T-cell (primary cell): ENCODE measurements around the gene CTNS. TPM values are rescaled to one million over a fixed set of nuclear protein-coding genes. Genes with fewer than 3 reads are reported as not detected.

ENCODE experiments used
- ATAC-seq, 4 experiments: fragments of 200-7000 bp in 3 of 4; fragments of 150-1000 bp in 1 of 4; cut with Tn5 transposase; replicated peaks in 1 of 4; 1 replicate in 3 of 4; 2 replicates in 1 of 4; pipeline ENCODE4 v1.10.0; 2021; ENCODE audit warnings: moderate library complexity in 3 of 4, mild to moderate bottlenecking in 2 of 4, moderate number of reproducible peaks in 1 of 4
- CTCF ChIA-PET, 2 donors: fragments of 300-600 bp; sonication (Branson Sonifier 250); formaldehyde crosslinking; loops; one replicate each; lab custom pipeline; 2022; ENCODE audit warnings: antibody characterized with exemption in 2 of 2; lab: Charles Lee
- POLR2A ChIA-PET, 2 donors: fragments of 300-600 bp; sonication (Branson Sonifier 250); formaldehyde crosslinking; loops; one replicate each; lab custom pipeline; 2022; ENCODE audit warnings: antibody characterized with exemption in 2 of 2; lab: Charles Lee
- DNase-seq, 35 experiments: peaks; one replicate each; pipeline versions ENCODE4 v3.0.0 to v3.0.0-alpha.2; 2013 to 2023
- H3K27ac ChIP-seq: one replicate; pipeline ENCODE4 v1.5.1; 2013; ENCODE audit warnings: low read length
- H3K27me3 ChIP-seq, 2 experiments: replicated peaks in 1 of 2; 1 replicate in 1 of 2; 2 replicates in 1 of 2; pipeline versions ENCODE4 v1.6.1 to v1.7.0; 2013; ENCODE audit warnings: low read length in 1 of 2, mixed read lengths in 1 of 2; ENCODE audit not compliant: control insufficient read depth in 2 of 2, insufficient read depth in 2 of 2; ENCODE audit errors: extremely low read depth in 1 of 2
- H3K36me3 ChIP-seq, 2 donors: 1 replicate in 1 of 2; 2 replicates in 1 of 2; pipeline versions ENCODE4 v1.6.1 to v1.7.0; 2013; ENCODE audit warnings: low read length in 1 of 2; ENCODE audit not compliant: control insufficient read depth in 2 of 2, insufficient read depth in 1 of 2; ENCODE audit errors: extremely low read depth in 1 of 2
- H3K4me1 ChIP-seq, 2 experiments: 1 replicate in 1 of 2; 2 replicates in 1 of 2; pipeline versions ENCODE4 v1.6.1 to v1.7.0; 2013; ENCODE audit warnings: low read length in 2 of 2, mixed read lengths in 1 of 2; ENCODE audit not compliant: insufficient read depth in 2 of 2, control insufficient read depth in 1 of 2; ENCODE audit errors: extremely low read depth in 1 of 2
- H3K4me3 ChIP-seq, 2 donors: 1 replicate in 1 of 2; 2 replicates in 1 of 2; pipeline versions ENCODE4 v1.5.1 to v1.7.0; 2013; ENCODE audit warnings: mild to moderate bottlenecking in 2 of 2, low read length in 1 of 2, moderate library complexity in 1 of 2; ENCODE audit not compliant: control insufficient read depth in 1 of 2; ENCODE audit errors: extremely low read depth in 1 of 2
- H3K9me3 ChIP-seq: 2 replicates; pipeline ENCODE4 v1.7.0; 2013
- H3K27ac Mint-ChIP-seq, 2 donors: one replicate each; pipeline ENCODE4 v1.8.0; 2020 to 2021; ENCODE audit warnings: mild to moderate bottlenecking in 2 of 2, mixed read lengths in 2 of 2
- H3K27me3 Mint-ChIP-seq, 2 donors: one replicate each; pipeline ENCODE4 v1.8.0; 2021 to 2022; ENCODE audit warnings: mixed read lengths in 2 of 2
- H3K36me3 Mint-ChIP-seq: one replicate; pipeline ENCODE4 v1.8.0; 2021; ENCODE audit warnings: mixed read lengths
- H3K4me1 Mint-ChIP-seq, 3 donors: one replicate each; pipeline ENCODE4 v1.8.0; 2020 to 2022; ENCODE audit warnings: mixed read lengths in 3 of 3, mild to moderate bottlenecking in 1 of 3
- H3K4me3 Mint-ChIP-seq, 3 donors: one replicate each; pipeline ENCODE4 v1.8.0; 2020 to 2022; ENCODE audit warnings: mild to moderate bottlenecking in 3 of 3, mixed read lengths in 3 of 3, moderate library complexity in 3 of 3
- H3K9me3 Mint-ChIP-seq, 3 donors: one replicate each; pipeline ENCODE4 v1.8.0; 2020 to 2022; ENCODE audit warnings: mixed read lengths in 3 of 3
- WGBS: methylation state at CpG from one replicate; pipeline ENCODE4 v1.1.5; 2013; ENCODE audit warnings: missing lambda C conversion rate; ENCODE audit not compliant: insufficient coverage; 5-methylcytosine and 5-hydroxymethylcytosine counted together
- total RNA-seq, 35 experiments: library from RNA in 6 of 35; stranded (reverse) in 6 of 35; fragments of 120-200 nt in 1 of 35; gene quantifications; one replicate each; pipeline versions ENCODE4 v1.2.1 to v1.2.4 and lab custom pipeline; 2013 to 2026

The CTNS gene
- total RNA-seq, 5 donors from 2014 or later (not counting 1 experiment from before 2014, with no cell fraction given), result 7.1 to 15.9 (median 11.4) TPM

DNA sequence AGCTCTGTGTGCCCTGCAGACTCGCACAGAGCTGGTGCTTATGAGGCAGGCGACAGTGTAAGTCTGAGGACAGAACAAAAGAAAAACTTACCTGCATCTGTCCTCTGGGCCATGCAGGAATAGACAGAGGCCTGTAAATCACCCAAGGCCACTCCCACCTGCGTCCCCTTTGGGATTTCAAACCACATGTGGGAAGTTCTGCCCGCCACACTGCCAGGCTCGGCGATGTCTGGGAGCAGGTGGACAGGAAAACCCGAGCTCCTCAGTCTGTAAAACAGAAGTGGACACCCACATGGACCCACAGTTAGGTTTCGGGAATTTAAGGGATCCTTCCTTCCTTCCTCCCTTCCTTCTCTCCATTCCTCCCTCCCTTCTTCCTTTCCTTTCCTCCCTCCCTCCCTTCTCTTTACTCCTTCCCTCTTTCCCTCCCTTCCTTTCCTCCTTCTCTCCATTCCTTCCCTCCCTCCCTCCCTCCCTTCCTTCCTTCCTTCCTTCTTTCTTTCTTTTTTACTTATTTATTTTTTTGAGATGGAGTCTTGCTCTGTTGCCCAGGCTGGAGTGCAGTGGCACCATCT, 15.3 kb upstream of the CTNS start:
- H3K27me3 Mint-ChIP-seq, result no peaks in the 10 kb centered on the region
- H3K4me1 ChIP-seq, result no peaks in the 10 kb centered on the region
- H3K4me1 Mint-ChIP-seq, result no peaks in the 10 kb centered on the region
- H3K36me3 Mint-ChIP-seq, result peaks cover 57% of the 10 kb centered on the region
- no peak for DNase-seq
- H3K4me3 Mint-ChIP-seq, result no peak overlapping the region
- POLR2A ChIA-PET, result no interaction called here
- H3K9me3 Mint-ChIP-seq, result peaks cover 0 to 6% (median 5%) of the 10 kb centered on the region in 3 donors
- H3K9me3 ChIP-seq, result no peaks in the 10 kb centered on the region
- H3K27me3 ChIP-seq, result no peaks in the 10 kb centered on the region
- H3K4me3 ChIP-seq, result no peak overlapping the region
- H3K36me3 ChIP-seq, result peaks cover 15 to 48% of the 10 kb centered on the region in 2 donors
- no peak overlapping the region for H3K27ac ChIP-seq
- CTCF ChIA-PET, result no interaction called here
- WGBS, result 92% methylated on average over 5 of the region's 8 CpGs
- ATAC-seq, result no peak
- H3K27ac Mint-ChIP-seq, result no peak overlapping the region

DNA sequence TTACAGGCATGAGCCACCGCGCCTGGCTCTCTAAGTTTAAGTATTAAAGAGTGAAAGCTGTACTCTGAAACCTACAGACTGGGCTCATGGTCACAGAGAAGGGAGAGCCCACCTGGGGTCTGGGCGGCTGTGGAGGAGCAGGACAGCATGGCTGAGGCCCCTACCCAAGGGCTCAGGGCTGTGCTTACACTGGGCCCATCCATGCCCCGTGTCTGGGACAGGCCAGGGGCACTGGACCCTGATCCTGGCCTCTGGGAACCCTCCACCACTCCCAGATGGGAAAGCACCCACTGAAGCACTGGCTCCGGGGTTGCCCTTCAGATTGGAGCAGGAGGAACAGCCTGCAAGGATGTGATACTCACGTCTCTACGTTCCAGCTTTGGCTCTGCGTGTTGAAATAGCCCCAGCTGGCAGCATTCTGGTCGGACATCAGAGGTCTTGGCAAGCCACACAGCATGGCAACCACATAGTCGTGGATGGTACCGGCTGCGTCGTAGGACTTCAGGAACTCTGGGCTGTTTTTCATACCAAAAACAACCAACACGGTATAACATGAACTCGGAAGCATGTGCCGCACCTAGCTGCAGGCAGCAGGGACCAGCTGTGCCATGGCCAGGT, 13.5 kb upstream of the CTNS start:
- H3K4me3 ChIP-seq, result no peak overlapping the region
- peaks cover 50% of the 10 kb centered on the region for H3K36me3 Mint-ChIP-seq
- no peak for ATAC-seq
- H3K27me3 Mint-ChIP-seq, result no peaks in the 10 kb centered on the region
- DNase-seq, result no peak
- H3K36me3 ChIP-seq, result peaks cover 14 to 41% of the 10 kb centered on the region in 2 donors
- H3K27me3 ChIP-seq, result no peaks in the 10 kb centered on the region
- WGBS, result 100% methylated on average over 15 of the region's 16 CpGs
- H3K4me1 ChIP-seq, result no peaks in the 10 kb centered on the region
- no peak overlapping the region for H3K27ac ChIP-seq
- no peak overlapping the region for H3K4me3 Mint-ChIP-seq
- no peaks in the 10 kb centered on the region for H3K4me1 Mint-ChIP-seq
- ChIA-PET CTCF (no interaction called here), POLR2A (no interaction called here)
- no peaks in the 10 kb centered on the region for H3K9me3 Mint-ChIP-seq
- no peak overlapping the region for H3K27ac Mint-ChIP-seq
- no peaks in the 10 kb centered on the region for H3K9me3 ChIP-seq

DNA sequence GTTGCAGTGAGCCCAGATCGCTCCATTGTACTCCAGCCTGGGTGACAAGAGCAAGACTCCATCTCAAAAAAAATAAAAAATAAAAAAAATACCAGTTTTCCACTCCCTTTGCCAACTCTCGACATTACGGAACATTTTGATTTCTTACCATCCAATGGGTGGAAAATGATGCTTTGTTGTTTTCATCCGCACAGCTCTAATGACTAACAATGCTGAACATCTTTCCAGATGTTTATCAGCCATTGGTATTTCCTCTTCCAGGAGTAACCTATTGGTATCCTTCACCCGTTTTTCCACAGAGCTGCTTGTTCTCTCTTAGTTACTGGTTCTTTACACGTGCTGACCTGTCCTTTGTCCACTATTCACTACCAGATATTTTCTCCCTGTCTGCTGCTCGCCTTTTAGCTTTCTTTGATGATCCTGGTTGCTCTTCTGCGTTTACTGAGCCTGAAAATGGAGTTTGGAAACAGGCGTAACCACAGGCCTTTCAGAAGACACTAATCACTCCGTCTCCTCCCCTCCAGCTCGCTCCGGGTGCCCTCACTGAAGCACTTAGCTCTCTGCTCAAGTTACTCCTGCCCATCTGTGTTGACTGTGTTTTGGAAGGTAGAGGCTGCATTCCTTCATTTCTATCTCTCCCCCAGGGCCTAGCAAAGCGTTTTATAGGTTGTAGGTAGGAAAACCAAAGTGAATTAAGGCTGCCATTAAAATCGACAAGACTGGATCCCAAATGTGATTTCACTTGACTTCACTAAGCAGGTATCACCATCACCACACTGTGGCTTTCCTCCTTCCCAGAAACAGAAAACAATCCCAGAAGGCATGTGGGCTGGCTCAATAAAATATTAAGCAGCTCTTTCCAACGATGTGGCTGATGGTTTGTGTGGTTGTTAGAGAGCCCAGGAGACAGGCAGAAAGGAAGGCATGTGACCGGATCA, 9.5 kb upstream of the CTNS start:
- H3K27ac Mint-ChIP-seq, result no peak overlapping the region

DNA sequence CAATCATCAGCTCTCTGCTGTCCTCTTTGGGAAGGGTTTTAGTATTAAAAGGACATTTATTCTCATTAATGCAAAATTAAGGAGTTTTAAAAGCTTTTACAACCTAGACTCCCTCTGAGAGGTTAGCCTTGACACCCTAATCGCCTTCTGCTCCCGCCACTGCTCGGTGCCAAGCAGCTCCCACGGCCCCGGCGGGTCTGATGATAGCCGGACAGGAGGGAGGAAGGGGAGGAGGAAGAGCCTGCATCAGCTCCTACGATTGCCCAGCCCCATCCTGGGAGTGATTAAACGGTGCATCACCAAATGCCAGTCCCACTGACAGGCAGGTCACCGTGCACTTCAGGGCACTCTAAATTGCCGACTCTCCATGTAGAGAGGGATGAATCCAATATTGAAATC, 8.8 kb upstream of the CTNS start:
- Histone ChIP-seq H3K27me3 (no peaks in the 10 kb centered on the region), H3K4me3 (no peak overlapping the region), H3K27ac (no peak overlapping the region), H3K9me3 (no peaks in the 10 kb centered on the region), H3K4me1 (no peaks in the 10 kb centered on the region), H3K36me3 (peaks cover 13 to 31% of the 10 kb centered on the region in 2 donors)
- H3K4me1 Mint-ChIP-seq, result peaks cover 0 to 5% (median 3%) of the 10 kb centered on the region in 3 donors
- ATAC-seq (no peak), DNase-seq (no peak)
- peaks cover 37% of the 10 kb centered on the region for H3K36me3 Mint-ChIP-seq
- H3K9me3 Mint-ChIP-seq, result no peaks in the 10 kb centered on the region
- 96% methylated on average over 5 of the region's 11 CpGs for whole genome bisulfite sequencing
- H3K27me3 Mint-ChIP-seq, result no peaks in the 10 kb centered on the region
- POLR2A ChIA-PET, result no interaction called here
- CTCF ChIA-PET, result no interaction called here
- no peak overlapping the region for H3K27ac Mint-ChIP-seq
- H3K4me3 Mint-ChIP-seq, result no peak overlapping the region

More for the DNA sequence above, 9.5 kb upstream of the CTNS start:
- WGBS, result 82% methylated on average over 5 of the region's 16 CpGs
- Histone ChIP-seq H3K9me3 (no peaks in the 10 kb centered on the region), H3K36me3 (peaks cover 17 to 36% of the 10 kb centered on the region in 2 donors), H3K4me3 (no peak overlapping the region), H3K4me1 (no peaks in the 10 kb centered on the region), H3K27me3 (no peaks in the 10 kb centered on the region), H3K27ac (no peak overlapping the region)
- no peaks in the 10 kb centered on the region for H3K27me3 Mint-ChIP-seq
- no peaks in the 10 kb centered on the region for H3K9me3 Mint-ChIP-seq
- CTCF ChIA-PET, result no interaction called here
- POLR2A ChIA-PET, result no interaction called here
- no peaks in the 10 kb centered on the region for H3K4me1 Mint-ChIP-seq
- H3K4me3 Mint-ChIP-seq, result no peak overlapping the region
- ATAC-seq, result no peak
- H3K36me3 Mint-ChIP-seq, result peaks cover 39% of the 10 kb centered on the region
- no peak for DNase-seq

DNA sequence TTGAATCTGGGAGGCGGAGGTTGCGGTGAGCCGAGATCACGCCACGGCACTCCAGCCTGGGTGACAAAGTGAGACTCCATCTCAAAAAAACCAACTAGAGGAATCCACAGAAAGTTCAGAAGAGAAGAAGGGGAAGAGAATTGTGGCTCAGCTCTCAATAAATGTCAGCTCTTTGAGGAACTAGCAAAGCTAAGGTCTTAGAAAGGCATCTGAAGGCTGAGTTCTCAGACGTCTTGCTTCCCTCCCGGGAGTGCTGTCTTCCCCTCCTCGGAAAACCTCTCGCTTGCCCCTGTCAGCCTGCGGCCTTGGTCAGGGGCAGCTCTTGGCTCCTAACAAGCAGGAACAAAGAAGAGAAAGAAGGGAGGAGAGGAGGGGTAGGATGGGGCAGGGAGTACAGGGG, 5.8 kb upstream of the CTNS start:
- ChIA-PET POLR2A (no interaction called here), CTCF (no interaction called here)
- Mint-ChIP-seq H3K4me3 (no peak overlapping the region), H3K36me3 (peaks cover 23% of the 10 kb centered on the region), H3K9me3 (no peaks in the 10 kb centered on the region), H3K4me1 (peaks cover 11 to 20% (median 15%) of the 10 kb centered on the region in 3 donors), H3K27me3 (no peaks in the 10 kb centered on the region), H3K27ac (no peak overlapping the region)
- peaks cover 3 to 13% of the 10 kb centered on the region in 2 experiments for H3K4me1 ChIP-seq
- 83% methylated on average over 2 of the region's 10 CpGs for WGBS
- H3K36me3 ChIP-seq, result peaks cover 2 to 13% of the 10 kb centered on the region in 2 donors
- H3K4me3 ChIP-seq, result no peak overlapping the region
- ATAC-seq (no peak), DNase-seq (no peak)
- no peaks in the 10 kb centered on the region for H3K27me3 ChIP-seq
- H3K27ac ChIP-seq, result no peak overlapping the region
- H3K9me3 ChIP-seq, result no peaks in the 10 kb centered on the region

DNA sequence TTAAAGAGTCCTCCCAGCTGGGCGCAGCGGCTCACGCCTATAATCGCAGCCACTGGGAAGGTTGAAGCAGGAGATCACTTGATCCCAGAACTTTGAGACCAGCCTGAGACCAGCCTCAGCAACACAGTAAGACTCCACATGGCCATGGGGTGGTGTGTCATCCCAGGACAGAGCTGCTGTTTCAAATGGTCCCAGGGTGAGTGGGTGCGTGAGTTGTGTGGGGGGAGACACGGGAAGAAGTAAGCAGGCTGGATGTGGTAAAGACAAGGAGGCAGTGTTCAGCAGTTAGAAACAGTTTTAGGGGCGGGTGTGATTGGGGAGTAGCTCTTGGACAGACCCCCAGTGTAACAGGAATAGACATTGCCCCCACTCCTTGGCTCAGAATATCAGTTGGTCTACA, 4.3 kb upstream of the CTNS start:
- CTCF ChIA-PET, result no interaction called here
- Histone ChIP-seq H3K36me3 (peaks cover 2 to 11% of the 10 kb centered on the region in 2 donors), H3K27me3 (no peaks in the 10 kb centered on the region), H3K9me3 (no peaks in the 10 kb centered on the region), H3K4me1 (peaks cover 3 to 19% of the 10 kb centered on the region in 2 experiments), H3K27ac (no peak overlapping the region), H3K4me3 (no peak overlapping the region)
- Mint-ChIP-seq H3K4me1 (peaks cover 15 to 24% (median 18%) of the 10 kb centered on the region in 3 donors), H3K27ac (no peak overlapping the region), H3K36me3 (peaks cover 14% of the 10 kb centered on the region), H3K9me3 (no peaks in the 10 kb centered on the region), H3K4me3 (no peak overlapping the region), H3K27me3 (no peaks in the 10 kb centered on the region)
- no peak for ATAC-seq
- POLR2A ChIA-PET, result no interaction called here
- WGBS, result 97% methylated on average over 7 of the region's 7 CpGs
- no peak for DNase-seq
